ENCODE data around the gene TSHR.
"Not testable (repeated sequence)": the region's sequence is repeated elsewhere in the genome, so short reads cannot be mapped to it uniquely, and the experiment has no call there.

TSHR gene

DNA sequence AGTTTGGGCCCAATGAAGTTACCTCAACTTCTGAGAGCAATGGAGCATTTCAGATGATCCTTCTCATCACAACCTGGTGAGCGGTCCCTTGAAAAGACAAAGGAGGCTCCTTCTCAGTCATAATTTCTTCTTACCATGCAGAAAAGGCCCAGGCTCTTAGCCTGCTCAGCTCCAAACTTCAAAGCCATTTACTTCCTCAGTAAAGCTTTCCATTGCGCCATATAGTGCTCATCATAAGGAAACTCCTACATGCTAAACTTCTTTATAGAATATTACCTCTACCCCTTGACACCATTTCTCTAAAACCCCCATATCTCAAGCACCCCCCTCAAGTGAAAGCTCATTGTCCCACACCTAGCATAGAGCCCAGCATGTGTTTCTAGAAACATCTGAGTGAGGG is 138.2 kb downstream of the TSHR start:
- no peaks in the 10 kb centered on the region for H3K9me3 Mint-ChIP-seq
- no peak overlapping the region for H3K27ac Mint-ChIP-seq
- H3K4me1 Mint-ChIP-seq: no peaks in the 10 kb centered on the region
- no peak for ATAC-seq (ENCODE audit: low read depth)
- DNase-seq (ENCODE audit: low spot score in 2 of 2): no peak
- H3K36me3 Mint-ChIP-seq: no peaks in the 10 kb centered on the region
- H3K4me3 Mint-ChIP-seq: no peak overlapping the region
- H3K27me3 Mint-ChIP-seq: no peaks in the 10 kb centered on the region

DNA sequence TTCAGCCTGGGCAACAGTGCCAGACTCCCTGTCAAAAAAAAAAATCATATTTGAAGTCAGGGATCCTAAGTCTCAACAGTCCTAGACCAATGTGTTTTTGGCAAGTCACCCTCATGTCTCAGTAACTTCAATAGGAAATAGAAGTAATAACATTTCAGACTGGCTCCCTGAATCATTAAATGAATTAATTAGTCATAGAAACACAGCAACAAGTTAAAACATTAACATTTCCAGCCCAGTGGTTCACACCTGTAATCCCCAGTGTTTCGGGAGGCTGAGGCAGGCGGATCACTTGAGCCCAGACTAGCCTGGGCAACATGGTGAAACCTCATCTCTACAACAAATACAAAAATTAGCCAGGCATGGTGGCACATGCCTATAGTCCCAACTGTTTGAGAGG is 140.1 kb downstream of the TSHR start:
- H3K4me1 Mint-ChIP-seq: no peaks in the 10 kb centered on the region
- H3K27ac Mint-ChIP-seq: no peak overlapping the region

DNA sequence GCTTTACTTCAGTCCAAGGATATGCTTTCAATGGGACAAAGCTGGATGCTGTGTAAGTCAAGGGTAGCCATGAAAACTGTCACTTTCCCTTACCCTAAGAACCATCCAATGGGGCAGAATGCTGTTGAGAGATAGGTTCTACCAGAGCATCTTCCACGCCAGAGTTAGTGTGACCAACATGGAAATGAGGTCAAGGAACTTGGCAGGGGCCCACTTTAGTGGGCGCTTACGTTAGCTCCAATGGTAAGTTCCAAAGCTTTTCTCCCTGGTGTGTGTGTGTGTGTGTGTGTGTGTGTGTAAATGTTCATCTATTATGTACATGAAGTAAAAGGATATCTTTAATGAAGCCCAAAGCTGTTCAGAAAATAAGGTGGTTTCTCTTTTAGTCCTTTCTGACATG is 141.2 kb downstream of the TSHR start:
- no peak for DNase-seq (ENCODE audit: low spot score in 2 of 2)
- Mint-ChIP-seq H3K27ac (no peak overlapping the region), H3K36me3 (no peaks in the 10 kb centered on the region), H3K9me3 (no peaks in the 10 kb centered on the region), H3K27me3 (no peaks in the 10 kb centered on the region), H3K4me1 (no peaks in the 10 kb centered on the region), H3K4me3 (no peak overlapping the region)
- no peak for ATAC-seq (ENCODE audit: low read depth)

More for the DNA sequence above, 140.1 kb downstream of the TSHR start:
- DNase-seq (ENCODE audit: low spot score in 2 of 2) (no peak), ATAC-seq (ENCODE audit: low read depth) (no peak)
- no peaks in the 10 kb centered on the region for H3K36me3 Mint-ChIP-seq
- H3K4me3 Mint-ChIP-seq: no peak overlapping the region
- H3K27me3 Mint-ChIP-seq: no peaks in the 10 kb centered on the region
- H3K9me3 Mint-ChIP-seq: no peaks in the 10 kb centered on the region

DNA sequence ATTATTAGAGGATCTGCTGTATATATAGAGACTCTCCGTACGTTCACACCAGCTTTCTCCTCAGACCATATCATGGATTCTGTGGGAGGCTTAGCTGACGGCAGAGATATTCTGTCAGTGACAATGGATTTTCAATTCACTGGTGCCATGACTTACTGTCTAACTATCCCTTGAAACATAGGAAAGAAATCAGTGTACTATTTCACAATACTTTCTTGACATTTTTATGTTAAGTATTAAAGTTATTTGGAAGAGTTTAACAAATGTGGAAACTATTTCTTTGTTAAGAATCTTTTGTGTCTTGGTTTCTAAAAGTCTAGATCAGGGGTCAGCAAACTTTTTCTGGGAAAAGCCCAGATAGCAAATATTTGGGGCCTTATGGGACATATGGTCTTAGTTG is 146.8 kb downstream of the TSHR start:
- H3K36me3 Mint-ChIP-seq: no peaks in the 10 kb centered on the region
- H3K27ac Mint-ChIP-seq: no peak overlapping the region
- H3K27me3 Mint-ChIP-seq: no peaks in the 10 kb centered on the region
- DNase-seq (ENCODE audit: low spot score in 2 of 2): no peak
- no peak overlapping the region for H3K4me3 Mint-ChIP-seq
- no peaks in the 10 kb centered on the region for H3K4me1 Mint-ChIP-seq
- H3K9me3 Mint-ChIP-seq: no peaks in the 10 kb centered on the region
- no peak for ATAC-seq (ENCODE audit: low read depth)

DNA sequence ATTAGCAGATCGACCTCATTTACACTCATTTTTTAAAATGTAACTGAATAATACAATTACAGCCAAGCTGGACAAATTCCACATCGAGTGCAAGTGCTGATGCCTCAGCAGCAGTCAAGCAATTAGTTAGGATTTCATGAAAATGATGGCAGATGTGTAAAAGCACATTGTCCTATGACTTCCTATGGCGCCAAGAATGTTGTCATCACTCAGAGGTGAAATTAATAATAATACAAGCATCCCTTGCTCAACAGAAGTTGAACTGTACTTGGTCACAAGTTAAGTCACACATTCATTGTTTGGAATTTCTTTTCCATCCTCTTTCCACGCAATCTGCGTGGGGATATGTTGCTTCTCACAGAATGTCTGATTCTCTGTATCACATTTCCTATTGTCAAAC is 148.0 kb downstream of the TSHR start:
- no peaks in the 10 kb centered on the region for H3K9me3 Mint-ChIP-seq
- no peaks in the 10 kb centered on the region for H3K27me3 Mint-ChIP-seq
- DNase-seq (ENCODE audit: low spot score in 2 of 2): no peak
- no peak overlapping the region for H3K27ac Mint-ChIP-seq
- ATAC-seq (ENCODE audit: low read depth): no peak
- H3K4me1 Mint-ChIP-seq: no peaks in the 10 kb centered on the region
- no peaks in the 10 kb centered on the region for H3K36me3 Mint-ChIP-seq
- no peak overlapping the region for H3K4me3 Mint-ChIP-seq

DNA sequence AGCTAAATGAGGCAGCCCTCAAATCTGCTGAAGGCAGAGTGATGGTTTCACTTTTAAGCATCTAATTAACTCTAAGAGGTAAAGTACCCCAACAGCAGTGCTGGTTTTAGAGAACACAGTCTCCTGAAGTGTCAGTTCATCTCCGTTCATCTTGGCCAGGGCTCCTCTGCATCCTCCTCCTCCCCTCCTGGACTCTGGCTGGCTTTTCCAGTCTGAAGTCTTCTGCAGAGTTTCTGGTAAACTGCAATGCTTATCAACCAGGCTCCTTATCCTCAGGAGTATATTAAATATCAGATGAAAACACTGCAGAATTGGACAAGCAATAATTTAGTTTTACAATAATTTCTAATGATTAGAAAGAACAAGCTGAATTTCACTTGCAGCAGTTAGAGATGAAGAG is 150.0 kb downstream of the TSHR start:
- ATAC-seq (ENCODE audit: low read depth) (no peak), DNase-seq (ENCODE audit: low spot score in 2 of 2) (no peak)
- Mint-ChIP-seq H3K27me3 (no peaks in the 10 kb centered on the region), H3K4me3 (no peak overlapping the region), H3K27ac (no peak overlapping the region), H3K4me1 (no peaks in the 10 kb centered on the region), H3K9me3 (no peaks in the 10 kb centered on the region), H3K36me3 (no peaks in the 10 kb centered on the region)

DNA sequence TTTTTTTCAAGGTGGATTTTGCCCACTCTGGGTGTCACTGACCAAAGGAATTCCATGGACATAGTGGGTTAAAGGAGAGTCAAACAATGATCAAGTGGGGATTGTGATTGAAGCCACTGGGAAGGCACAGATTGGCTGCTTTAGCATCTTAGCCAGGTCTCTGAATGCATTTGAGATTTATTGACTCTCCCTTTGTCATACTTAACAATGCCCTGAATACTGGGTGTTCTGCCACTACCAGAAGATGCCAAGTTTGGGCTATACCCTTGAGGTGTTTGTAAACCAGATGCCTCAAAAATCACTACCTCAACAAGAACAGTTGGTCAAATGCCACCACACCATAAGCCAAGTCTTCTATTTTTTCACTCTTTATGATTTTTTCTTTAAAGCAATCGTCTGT is 150.5 kb downstream of the TSHR start:
- Mint-ChIP-seq H3K4me1 (no peaks in the 10 kb centered on the region), H3K27ac (no peak overlapping the region), H3K36me3 (no peaks in the 10 kb centered on the region), H3K27me3 (no peaks in the 10 kb centered on the region), H3K4me3 (no peak overlapping the region), H3K9me3 (no peaks in the 10 kb centered on the region)
- ATAC-seq (ENCODE audit: low read depth): no peak
- no peak for DNase-seq (ENCODE audit: low spot score in 2 of 2)

DNA sequence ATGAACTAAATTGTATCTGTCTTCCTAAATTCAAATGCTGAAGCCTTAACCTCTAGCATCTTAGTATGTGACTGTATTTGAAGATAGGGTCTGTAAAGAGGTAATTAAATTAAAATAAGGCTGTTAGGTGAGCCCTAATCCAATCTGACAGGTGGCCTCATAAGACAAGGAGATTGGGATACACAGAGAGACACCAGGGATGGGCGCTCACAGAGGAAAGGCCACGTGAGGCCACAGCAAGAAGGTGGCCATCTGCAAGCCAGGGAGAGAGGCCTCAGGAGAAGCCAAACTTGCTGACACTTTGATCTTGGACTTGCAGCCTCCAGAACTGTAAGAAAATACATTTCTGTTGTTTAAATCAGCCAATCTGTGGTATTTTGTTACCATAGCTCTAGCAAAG is 154.8 kb downstream of the TSHR start:
- Mint-ChIP-seq H3K27ac (no peak overlapping the region), H3K36me3 (no peaks in the 10 kb centered on the region), H3K27me3 (no peaks in the 10 kb centered on the region)

DNA sequence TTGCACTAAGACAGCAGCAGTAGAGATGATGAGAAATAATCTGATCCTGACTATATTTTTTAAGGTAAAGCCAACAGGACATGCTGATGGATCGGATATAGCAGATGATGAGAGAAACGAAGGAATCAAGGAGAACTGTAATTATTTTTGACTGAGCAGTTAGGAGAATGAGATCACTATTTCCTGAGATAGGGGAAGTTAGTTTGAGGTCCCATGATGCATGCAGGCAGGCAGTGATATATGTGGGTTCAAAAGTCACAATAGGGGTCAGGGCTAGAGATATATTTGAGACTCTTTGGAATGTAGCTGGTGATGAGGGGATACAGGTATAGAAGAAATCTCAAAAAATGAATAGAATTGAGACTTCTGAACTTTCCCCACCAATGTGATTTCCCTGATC is 157.8 kb downstream of the TSHR start:
- Mint-ChIP-seq H3K36me3 (no peaks in the 10 kb centered on the region), H3K4me1 (no peaks in the 10 kb centered on the region), H3K9me3 (no peaks in the 10 kb centered on the region), H3K27ac (no peak overlapping the region), H3K27me3 (no peaks in the 10 kb centered on the region), H3K4me3 (no peak overlapping the region)
- ATAC-seq (ENCODE audit: low read depth): no peak
- no peak for DNase-seq (ENCODE audit: low spot score in 2 of 2)

More for the DNA sequence above, 154.8 kb downstream of the TSHR start:
- Mint-ChIP-seq H3K4me3 (no peak overlapping the region), H3K4me1 (no peaks in the 10 kb centered on the region), H3K9me3 (no peaks in the 10 kb centered on the region)
- no peak for DNase-seq (ENCODE audit: low spot score in 2 of 2)
- ATAC-seq (ENCODE audit: low read depth): no peak

DNA sequence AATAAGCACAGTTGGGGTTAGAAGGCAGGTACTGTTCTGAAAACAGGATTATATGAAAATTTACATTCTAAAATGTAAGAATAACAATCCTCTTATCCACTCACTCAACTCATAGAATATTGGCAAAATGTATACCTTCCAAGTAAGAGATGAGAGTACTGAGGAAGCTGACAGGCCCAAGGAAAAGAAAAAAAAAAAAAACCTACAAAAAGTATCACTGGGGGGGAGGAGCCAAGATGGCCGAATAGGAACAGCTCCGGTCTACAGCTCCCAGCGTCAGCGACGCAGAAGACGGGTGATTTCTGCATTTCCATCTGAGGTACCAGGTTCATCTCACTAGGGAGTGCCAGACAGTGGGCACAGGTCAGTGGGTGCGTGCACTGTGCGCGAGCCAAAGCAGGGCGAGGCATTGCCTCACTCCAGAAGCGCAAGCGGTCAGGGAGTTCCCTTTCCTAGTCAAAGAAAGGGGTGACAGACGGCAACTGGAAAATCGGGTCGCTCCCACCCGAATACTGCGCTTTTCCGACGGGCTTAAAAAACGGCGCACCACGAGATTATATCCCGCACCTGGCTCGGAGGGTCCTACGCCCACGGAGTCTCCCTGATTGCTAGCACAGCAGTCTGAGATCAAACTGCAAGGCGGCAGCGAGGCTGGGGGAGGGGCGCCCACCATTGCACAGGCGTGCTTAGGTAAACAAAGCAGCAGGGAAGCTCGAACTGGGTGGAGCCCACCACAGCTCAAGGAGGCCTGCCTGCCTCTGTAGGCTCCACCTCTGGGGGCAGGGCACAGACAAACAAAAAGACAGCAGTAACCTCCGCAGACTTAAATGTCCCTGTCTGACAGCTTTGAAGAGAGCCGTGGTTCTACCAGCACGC is 158.8 kb downstream of the TSHR start:
- not testable (repeated sequence) for H3K27ac Mint-ChIP-seq; ATAC-seq (ENCODE audit: low read depth); H3K4me1 Mint-ChIP-seq; H3K27me3 Mint-ChIP-seq; H3K9me3 Mint-ChIP-seq; DNase-seq (ENCODE audit: low spot score in 2 of 2); H3K4me3 Mint-ChIP-seq; H3K36me3 Mint-ChIP-seq

DNA sequence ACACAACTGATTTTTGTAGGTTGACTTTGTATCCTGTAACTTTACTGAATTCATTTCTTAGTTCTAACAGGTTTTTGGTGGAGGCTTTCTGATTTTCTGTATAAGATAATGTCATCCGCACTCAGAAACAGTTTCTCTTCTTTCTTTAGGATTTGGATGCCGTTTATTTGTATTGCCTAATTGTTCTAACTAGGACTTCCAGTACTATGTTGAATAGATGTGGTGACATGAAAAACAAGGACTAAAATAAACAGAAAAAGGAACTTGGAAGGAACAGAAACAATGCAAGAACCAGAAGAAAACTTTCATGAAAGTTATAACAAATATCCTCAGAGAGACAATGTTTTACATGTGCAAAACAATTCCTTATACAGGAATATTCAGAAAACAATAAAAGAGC is 165.1 kb downstream of the TSHR start:
- H3K27ac Mint-ChIP-seq: no peak overlapping the region
- H3K36me3 Mint-ChIP-seq: no peaks in the 10 kb centered on the region
- no peak for DNase-seq (ENCODE audit: low spot score in 2 of 2)
- no peak overlapping the region for H3K4me3 Mint-ChIP-seq
- peaks cover 17% of the 10 kb centered on the region for H3K4me1 Mint-ChIP-seq
- no peaks in the 10 kb centered on the region for H3K27me3 Mint-ChIP-seq
- H3K9me3 Mint-ChIP-seq: peaks cover 2% of the 10 kb centered on the region
- ATAC-seq (ENCODE audit: low read depth): no peak

DNA sequence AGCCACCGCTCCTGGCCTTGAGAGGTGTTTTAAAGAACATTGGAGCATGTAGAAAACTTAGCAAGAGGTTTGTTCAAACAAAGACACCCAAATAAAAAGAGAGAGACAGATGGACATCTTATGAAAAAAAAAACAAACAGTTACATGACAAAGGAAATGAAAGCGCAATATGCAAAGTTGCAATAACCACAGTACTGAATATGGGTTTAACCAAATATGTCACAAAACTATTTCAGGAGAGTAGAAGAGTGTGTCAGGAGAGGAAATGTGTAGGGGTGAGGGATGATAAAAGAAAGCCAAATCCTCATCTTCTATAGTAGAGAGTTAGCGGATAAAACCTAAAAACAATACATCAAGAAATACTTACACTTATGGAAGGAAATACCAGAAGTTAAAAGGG is 166.9 kb downstream of the TSHR start:
- DNase-seq (ENCODE audit: low spot score in 2 of 2): no peak
- H3K4me3 Mint-ChIP-seq: peak overlapping the region; percentile 24
- no peaks in the 10 kb centered on the region for H3K36me3 Mint-ChIP-seq
- H3K4me1 Mint-ChIP-seq: peaks cover 21% of the 10 kb centered on the region
- H3K27me3 Mint-ChIP-seq: no peaks in the 10 kb centered on the region
- ATAC-seq (ENCODE audit: low read depth): peak; percentile 90
- peaks cover 2% of the 10 kb centered on the region for H3K9me3 Mint-ChIP-seq
- H3K27ac Mint-ChIP-seq: peak overlapping the region; percentile 0

DNA sequence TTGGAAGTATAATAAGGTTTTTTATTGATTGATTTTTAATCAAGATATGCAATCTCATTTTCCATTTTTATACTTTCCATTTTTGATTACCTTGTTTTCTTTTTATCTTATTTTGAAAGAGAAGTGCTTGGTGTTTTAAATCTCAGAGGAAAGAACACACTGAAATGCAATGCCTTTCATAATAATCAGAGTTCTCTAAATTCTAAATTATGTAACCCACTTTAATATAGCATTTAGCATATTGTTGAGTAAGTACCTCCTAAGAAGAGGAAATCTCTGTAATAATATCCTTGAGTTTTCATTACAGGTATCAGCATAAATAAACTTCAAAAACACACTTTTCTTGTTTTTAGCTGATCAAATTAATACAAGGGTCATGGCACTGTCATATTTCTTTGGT is 168.4 kb downstream of the TSHR start:
- Mint-ChIP-seq H3K4me1 (peaks cover 21% of the 10 kb centered on the region), H3K36me3 (no peaks in the 10 kb centered on the region), H3K27me3 (no peaks in the 10 kb centered on the region), H3K9me3 (peaks cover 2% of the 10 kb centered on the region), H3K27ac (no peak overlapping the region), H3K4me3 (no peak overlapping the region)
- DNase-seq (ENCODE audit: low spot score in 2 of 2): no peak
- ATAC-seq (ENCODE audit: low read depth): no peak

DNA sequence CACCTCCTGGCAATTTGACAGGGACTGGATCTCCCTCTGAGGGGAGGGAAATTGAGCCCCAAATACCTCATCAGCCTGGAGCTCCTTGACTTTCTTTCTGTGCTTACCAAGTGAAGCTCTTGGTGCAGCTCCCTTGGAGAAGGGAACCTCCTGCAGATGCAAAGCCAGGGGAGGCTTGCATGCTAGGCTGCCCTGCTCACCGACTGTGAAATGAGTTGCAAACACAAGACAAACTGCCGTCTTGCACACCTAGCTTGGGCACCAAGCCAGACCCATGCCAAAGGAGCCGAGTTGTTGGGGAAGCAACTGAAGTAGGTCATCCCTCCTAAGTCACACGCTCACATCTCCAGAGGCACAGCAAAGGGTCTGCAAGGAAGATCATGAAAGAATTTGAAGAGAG is 170.1 kb downstream of the TSHR start:
- peak in 1 of 2 donors; percentile 16 for DNase-seq (ENCODE audit: low spot score in 2 of 2)
- peak; percentile 36 for ATAC-seq (ENCODE audit: low read depth)
- Mint-ChIP-seq H3K4me1 (peaks cover 21% of the 10 kb centered on the region), H3K4me3 (no peak overlapping the region), H3K9me3 (peaks cover 2% of the 10 kb centered on the region), H3K36me3 (no peaks in the 10 kb centered on the region), H3K27me3 (no peaks in the 10 kb centered on the region), H3K27ac (no peak overlapping the region)

DNA sequence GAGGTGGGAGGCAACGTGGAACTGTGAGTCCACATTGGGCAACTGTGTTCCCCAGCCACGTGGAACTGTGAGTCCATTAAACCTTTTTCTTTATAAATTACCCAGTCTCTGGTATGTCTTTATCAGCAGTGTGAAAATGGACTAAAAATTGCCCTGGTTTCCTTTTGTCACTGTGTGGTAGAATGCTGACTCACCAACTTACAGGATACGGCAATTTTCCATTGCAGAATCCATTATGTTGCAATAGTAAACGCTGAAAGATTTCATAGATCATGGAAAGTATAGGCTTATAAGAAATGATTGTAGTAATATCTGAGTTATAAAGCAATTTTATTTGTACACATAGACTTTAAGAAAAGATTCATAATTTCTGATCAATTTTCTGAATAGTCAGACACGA is 172.4 kb downstream of the TSHR start:
- Mint-ChIP-seq H3K27me3 (no peaks in the 10 kb centered on the region), H3K4me3 (no peak overlapping the region), H3K4me1 (peaks cover 9% of the 10 kb centered on the region), H3K9me3 (peaks cover 2% of the 10 kb centered on the region), H3K36me3 (no peaks in the 10 kb centered on the region), H3K27ac (no peak overlapping the region)
- ATAC-seq (ENCODE audit: low read depth): no peak
- DNase-seq (ENCODE audit: low spot score in 2 of 2): no peak
